IPS-NIHi7 (cell line): ENCODE data around the gene PEAK1.

ENCODE experiments used
- DNase-seq: peaks from one replicate; pipeline ENCODE4 v3.0.0; 2012; ENCODE audit warnings: mixed read lengths; ENCODE audit errors: extremely low spot score

PEAK1 gene

DNA sequence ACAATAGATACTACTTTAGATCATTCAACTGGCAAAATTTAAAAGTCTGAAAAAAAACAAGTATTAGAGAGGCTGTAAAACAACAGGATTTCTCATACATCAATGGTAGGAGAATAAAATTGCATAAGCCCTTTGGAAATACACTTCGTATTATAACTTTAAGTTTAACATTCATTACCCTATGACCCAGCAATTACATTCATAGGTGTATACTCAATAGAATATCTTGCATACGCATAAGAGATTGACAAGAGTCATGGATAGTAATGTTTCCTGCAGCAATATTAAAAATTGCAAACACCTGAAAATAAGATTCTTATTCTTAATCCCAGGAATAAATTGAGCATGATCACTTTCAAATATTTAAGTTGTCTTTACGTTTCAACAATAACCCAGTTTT is 63.6 kb downstream of the PEAK1 start:
- no peak for DNase-seq

DNA sequence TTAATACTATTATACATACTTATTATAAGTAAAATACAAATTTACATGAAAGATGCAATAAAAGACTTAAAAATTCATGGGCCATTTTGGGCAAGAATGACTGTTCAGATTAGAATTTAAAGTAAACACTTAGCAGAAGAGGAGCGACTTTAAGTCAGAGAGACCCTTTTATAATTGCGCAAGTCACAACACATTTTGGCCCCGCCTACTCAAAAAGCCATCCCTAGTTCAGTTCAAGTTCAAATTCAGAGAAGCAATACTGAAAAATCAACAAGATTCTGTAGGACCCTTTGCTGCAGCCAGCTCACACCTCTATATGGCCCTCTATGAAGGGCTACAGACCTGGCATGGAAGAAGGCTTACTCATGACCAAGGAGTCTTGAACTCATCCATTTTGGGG is 64.6 kb downstream of the PEAK1 start:
- no peak for DNase-seq

DNA sequence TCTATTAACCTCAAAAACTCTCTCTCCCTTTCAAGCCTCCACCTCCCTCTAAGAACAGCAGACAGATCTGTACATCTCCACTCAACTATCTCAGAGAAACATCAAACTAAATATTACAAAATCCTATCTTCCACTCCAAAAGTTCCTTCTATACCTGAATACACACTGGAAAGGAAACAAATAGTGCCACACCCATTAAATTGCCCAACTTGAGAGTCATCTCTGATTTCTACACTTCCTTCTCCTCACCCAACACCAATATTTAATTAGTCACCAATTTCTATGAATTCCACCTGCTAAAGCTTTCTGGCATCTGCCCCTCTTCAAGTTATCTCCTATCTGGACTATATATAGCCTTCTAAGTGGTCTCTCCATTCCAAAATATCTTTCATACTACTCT is 65.8 kb downstream of the PEAK1 start:
- no peak for DNase-seq

DNA sequence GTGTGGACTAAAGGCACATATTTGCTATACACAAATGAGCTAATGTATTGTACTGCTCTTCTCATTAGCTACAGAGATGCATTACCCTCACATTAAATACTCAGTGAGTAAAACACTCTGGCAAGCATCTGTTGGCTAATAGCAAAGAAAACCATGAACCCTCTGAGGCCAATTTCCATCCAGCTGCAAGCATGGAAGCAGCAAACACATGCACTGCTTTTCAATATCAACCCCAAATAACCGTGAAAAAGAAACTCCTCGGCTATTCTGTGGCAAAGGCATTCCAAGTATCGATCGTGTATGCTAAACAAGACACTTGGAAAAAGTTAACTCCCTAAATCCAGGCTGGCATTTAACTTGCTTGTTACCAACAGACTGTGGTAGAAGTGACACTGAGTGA is 67.0 kb downstream of the PEAK1 start:
- no peak for DNase-seq

DNA sequence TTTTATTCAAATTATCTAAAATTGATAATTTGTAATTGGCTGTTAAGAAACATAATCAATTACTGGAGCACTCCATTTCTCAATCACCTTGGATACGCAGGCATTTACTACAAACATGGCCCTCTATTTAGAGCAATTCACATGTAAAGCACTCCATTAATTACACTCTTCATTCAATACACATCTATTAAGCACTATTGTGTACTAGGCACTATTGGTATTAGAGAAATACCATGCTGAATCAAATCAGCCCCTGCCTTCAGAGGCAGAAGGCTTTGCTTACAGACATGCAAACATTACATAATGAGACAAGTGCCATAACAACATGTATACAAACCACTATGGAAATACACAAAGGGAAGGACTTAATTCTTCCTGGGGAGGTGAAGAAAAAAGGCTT is 69.1 kb downstream of the PEAK1 start:
- no peak for DNase-seq

DNA sequence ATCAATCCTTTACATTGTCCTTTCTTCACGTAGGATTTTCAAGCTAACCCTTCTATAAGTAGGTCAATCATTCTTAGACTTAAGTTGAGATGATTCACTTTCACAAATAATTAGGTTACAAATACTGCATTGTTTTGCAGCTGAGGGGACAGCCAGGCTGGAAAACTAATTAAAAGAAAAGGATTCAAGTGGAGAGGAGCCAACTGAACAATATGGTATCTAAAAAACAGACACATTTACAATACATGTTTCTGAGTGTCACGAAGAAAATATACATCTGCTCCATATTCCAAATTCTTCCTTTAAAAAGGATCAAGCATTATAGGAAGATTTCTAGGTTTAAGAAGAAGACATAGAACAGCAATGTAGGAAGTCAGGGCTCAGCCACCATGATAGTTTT is 70.2 kb downstream of the PEAK1 start:
- no peak for DNase-seq

DNA sequence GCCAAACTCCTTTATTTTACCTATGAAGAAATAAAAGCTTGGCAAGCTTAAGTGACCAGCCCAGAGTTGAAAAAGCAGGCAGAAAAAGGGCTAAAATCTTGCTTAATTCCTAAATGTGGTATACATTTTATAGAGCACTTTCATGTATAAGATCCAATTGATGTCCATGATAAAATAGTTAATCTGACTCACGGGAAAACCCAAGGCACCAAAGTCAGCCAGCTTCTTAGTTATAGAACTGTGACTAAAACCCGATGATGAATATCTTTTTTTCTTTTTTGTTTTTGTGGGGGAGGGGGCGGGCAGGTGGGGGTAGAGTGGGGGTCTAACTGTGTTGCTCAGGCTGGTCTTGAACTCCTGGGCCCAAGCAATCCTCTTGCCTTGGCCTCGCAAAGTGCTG is 71.4 kb downstream of the PEAK1 start:
- no peak for DNase-seq

DNA sequence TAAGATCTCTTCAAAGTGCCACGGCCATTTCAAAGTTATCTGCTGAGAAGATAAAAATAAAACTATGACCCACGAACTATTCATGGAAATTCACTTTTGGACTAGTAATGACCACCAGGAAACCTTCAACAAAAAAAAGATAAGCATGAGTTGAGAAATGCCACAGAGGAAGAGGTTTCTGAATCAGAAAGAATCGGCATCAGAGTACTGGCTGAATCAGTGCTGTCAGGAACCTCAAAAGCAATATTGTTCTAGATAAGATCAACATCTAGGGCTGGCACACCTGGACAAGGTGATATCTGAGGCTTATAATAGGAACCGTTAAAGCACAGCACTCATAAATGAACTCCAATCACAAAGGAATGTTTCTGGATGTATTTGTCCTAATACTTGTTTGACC is 72.7 kb downstream of the PEAK1 start:
- no peak for DNase-seq

DNA sequence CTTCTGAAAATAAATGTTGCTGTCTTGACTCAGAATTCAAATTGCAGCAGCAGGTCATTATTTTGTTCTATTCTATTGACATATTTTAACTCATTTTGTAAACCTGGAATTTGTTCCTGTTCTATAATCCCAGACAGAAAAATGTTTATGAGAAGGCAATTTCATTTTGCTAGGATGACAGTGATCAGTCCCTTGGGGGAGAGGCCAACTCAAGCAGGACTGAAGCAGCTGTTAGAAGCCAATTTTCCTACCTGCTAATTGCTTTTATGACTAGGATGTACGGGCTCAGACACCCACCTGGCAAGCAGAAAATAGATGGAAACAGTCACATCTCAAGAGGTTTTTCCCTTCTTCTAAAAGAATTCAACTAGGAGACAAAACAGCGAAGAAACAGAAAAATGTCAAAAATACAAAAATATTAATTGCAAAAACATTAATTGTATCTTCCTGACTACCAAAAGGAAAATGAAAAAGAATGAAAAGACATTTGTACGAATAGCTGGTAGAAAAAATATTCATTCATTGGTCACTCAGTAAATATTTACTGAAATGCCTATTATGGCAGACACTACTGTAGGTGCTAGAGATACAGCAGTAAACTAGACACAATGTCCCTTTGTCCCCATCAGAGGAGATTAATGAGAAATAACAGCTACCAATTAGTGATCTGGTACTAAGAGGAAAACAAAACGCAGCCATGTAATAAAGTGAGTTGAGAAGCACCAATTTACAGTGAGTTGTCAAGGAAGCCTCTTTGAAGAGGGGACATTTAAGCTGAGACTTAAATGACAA is 73.5 kb downstream of the PEAK1 start:
- DNase-seq: no peak

DNA sequence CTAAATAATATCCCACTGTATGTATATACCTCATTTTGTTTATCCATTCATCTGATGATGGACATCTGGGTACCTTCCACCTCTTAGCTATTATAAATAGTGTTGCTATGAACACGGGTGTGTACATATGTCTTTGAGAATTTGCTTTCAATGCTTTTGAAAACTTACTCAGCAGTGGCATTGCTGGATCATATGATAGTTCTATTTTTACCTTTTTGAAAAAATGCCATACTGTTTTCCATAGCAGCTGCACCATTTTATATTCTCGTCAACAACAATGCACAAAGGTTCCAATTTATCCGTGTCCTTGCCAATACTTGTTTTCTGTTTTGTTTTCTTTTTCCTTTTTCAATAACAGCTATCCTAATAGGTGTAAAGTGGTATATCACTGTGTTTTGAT is 77.1 kb downstream of the PEAK1 start:
- DNase-seq: no peak

DNA sequence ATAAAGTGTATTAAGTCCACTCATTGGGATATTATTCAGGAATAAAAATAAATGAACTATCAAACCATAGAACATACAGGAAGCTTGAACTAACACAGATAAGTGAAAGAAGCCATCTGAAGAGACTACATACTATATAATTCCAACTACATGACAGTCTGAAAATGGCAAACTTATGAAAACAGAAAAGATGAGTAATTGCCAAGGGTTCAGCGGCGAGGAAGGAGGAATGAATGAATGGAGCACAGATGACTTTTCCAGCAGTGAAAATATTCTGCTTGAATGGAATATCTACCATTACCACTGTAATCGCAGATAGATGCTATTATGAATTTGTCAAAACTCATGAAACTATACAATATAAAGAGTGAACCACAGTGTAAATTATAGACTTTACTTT is 79.7 kb downstream of the PEAK1 start:
- no peak for DNase-seq

DNA sequence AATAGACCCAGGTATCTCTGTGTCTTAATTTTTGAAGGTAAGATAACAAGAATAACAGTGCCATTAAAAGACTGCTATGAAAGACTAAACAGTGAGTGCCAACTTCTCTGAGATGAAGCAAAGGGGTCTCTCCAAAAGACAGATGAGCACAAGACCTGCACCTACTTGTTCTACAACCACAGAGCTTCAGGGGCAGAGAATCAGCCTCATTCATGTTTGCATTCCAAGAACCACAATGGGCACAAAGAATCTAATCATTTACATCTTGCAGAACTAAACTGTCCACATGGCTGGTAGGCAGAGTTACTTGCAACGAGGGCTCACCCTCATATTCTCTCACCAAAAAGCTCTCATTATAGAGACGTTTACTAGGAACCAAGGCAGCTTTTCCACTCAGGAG is 83.9 kb downstream of the PEAK1 start:
- DNase-seq: no peak

DNA sequence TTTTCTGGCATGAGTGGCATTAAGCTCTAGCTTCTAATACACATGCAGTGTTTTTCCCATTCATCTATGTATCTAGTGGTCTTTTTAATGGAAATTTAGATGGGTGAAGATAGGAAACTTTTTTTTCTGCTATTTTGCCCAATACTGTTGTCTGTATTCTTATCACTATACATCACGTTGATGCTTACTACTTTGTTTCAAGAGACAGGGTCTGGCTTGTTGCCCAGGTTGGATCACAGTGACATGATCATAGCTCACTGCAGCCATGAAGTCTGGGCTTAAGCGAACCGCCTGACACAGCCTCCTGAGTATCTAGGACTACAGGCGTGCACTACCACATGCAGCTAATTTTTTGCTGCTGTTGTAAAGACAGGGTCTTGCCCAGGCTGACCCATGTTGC is 84.6 kb downstream of the PEAK1 start:
- DNase-seq: no peak

DNA sequence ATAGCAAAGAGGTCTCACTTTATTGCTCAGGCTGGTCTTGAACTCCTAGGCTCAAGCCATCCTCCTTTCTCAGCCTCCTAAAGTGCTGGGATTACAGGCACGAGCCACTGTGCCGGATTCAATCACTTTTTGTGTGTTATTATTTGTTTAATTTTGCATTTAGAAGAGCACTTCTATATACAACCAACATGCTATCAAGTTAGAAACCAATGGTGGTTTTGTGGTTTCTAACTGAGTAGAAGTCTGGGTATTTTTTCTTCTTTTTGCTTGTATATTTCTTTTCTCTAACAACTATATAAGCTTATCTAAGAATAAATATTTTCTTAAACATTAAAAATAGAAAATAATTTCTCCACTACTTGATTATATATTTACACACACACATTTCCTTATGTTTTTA is 86.7 kb downstream of the PEAK1 start:
- DNase-seq: no peak

DNA sequence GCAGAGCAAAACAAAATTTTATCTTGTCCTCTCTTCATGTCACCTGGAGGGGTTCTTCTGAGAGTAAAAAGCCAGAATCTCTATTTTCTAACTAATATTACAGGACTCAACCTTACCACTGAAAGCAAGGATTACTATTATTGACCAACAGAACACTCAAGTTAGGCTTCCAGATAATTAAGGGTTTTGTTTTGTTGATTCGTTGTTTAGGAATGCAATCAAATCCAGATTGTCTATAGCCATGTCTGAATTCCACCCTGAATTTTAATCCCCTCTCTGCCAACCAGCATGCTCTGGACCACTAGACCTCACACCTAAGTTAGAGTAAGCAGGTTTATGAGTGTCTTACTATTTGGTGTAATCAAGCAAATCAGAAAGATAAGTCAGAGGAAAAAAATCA is 90.7 kb downstream of the PEAK1 start:
- no peak for DNase-seq

DNA sequence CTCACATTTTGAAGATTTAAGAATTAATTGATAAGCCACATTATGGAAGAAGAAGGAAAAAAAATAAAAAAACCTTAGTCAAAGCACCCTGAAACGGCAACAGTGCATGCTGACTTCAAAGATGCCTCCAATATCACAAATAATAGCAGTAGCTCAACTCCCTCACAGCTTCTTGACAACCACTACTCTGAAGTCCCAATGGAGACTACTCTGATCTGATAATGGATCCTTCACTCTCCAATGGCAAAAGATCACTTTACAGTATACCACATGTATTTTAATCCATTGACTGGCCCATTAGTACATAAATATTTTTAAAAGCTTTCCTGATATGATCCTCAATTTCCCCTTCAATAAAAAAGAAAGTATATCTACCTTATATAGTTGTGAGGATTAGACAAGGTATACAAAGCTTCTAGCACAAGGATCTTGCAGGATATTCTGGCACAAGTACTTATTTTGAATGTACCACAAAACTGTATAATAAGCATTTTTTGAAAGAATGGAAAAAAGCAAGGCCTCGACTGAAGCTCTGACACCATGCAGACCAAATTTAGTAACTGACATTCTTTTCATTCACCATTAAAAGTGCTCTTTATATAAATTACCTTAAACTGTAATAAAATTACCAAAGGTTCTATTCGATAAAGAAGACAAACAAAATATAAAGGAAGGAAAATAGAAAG is 91.9 kb downstream of the PEAK1 start:
- DNase-seq: no peak

DNA sequence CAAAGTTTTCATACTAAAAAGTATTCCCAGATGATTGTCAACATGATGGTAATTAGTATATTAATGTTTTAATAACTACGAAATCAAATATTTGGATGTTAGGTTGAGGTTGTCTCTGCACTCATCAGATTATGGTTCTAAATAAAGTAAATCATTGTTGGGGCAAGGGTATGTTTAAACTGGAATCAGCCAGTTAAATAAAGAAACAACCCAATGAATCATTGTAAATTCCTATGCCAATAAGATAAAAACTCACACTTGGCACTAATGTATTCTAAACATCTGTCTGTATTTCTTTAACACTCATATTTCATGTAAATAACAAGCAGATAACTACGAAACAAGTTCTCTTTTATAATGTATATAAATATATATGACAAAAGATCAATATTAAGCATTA is 92.7 kb downstream of the PEAK1 start:
- no peak for DNase-seq

DNA sequence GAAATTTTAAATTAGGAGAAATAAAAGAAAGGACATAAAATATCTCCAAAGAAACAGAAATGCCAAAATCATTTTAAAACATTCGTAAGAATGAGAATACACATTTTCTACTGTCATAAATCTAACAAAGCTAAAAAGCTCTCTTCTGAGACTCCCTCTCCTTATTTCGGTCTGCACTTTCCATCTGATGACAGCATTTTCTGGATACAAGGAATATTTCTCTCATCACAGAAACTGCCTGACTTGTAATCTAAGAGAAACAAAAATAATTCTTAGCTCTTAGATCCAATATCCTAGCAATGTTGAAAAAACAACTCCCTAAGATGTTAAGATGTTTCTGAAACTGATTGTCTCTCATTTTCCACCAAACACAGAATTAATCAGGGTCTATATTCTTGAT is 93.5 kb downstream of the PEAK1 start:
- no peak for DNase-seq

DNA sequence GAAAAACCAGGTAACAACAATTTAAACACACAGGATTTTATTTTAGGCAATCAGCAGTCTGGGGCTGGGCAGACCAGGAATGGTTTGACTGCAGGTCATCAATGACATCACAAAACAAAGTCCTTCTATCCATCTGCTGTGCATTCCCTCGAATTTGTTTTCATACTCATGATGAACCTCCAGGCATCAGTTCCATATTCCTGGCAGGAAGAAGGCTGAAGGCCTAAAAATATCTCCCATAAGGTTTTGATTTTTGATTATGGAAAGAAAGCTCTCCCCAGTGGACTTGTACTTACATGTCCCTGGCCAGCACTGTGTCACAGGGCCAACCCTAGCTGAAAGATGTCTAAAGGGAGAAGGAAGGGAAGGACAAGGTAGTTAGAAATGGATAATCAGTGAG is 107.4 kb downstream of the PEAK1 start:
- no peak for DNase-seq

DNA sequence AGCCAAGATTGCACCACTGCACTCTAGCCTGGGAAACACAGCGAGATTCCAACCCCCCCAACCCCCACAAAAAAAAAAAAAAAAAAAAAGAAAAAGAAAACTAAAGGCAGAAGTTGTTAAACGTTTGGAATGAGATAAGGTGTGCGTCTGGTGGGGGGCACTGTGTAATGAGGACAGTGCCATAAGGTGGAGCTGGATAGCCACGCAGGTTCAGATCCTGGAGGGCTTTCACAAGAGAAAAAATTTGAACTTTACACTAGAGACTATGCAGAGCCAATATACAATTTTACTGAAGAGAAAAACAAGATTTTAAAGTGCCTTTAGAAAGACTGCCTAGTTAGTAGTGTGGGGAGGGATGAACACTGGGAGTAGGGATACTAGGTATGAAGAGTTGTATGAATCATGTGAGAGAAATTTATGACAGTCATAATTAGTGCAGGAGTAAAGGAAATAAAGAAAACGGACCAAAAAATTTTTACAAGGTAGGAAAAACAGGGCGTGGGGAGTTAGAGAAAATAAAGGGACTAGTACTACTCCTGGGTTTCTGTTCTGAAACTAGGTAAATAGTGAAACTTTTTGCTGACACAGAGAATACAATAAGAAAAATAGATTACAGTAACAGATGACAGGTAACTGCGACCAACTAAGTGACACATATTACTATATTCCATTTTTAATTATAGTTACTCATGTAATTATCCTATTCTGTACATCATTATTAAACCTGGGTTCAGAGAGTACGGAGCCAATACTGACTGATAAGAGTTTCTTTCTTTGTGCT is 108.1 kb downstream of the PEAK1 start:
- DNase-seq: no peak

DNA sequence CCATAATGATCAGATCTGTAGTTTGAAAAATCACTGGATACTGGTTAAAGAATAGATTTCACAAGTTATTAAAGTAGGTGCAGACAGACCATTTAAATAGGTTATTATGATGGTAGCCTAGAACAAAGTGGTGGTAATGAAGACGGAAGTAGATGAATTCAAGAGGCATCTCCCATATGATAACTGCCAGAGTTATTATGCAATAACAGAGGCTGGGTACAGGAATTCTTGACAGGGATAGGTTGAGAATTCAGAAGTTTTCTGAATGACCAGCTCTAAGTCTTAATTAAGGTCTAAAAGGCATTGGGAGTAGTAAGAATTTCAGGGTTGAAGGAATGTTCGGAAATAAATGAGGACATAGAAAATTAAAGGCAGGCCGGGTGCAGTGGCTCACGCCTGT is 108.9 kb downstream of the PEAK1 start:
- DNase-seq: no peak

DNA sequence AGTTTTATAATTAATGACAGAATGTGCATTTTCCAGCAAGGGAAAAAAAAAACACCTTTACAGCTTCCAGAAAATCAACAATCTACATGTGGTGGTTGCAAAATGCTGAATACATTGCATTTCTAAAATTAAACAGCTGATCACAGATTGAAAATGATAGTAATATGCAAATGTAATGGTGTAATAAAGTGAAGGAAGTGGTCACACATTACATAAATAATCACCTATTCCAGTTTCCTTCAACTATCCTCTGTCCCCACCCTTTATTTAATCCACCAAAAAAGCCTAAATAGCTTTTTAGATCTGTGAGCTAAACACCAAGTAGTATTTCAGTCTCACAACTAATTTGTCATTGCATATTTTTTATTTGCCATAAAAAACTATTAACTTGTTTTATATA is 110.5 kb downstream of the PEAK1 start:
- DNase-seq: no peak

DNA sequence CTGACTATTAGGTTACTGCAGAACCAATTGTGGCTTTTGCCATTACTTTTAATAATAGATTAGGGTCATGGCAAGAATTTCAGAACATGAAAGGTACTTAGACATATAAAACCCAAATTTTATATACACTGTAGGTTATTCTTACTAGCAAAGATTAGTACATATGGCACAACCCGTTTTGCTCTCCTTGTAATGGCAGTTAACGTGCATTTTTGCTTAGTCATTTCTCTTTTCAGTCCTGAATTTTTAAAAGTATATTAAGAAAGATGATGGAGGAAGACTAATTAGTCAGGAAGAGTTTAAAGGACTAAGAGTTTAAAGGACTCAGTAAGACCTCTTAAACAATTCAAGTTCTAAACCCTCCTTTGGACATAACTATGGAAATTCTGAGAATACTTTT is 114.0 kb downstream of the PEAK1 start:
- DNase-seq: no peak
